GM12801 (cell line): ENCODE data around the gene C8G.

Experiments used
- CTCF ChIP-seq: IDR thresholded peaks from one replicate; pipeline ENCODE4 v1.5.1; 2011; ENCODE audit warnings: control low read depth; ENCODE audit not compliant: insufficient read length; ENCODE audit errors: extremely low read depth

C8G gene

GRCh38 chr9:136953771-136954269 is 8.8 kb downstream of the C8G start:
- no peak for TF ChIP-seq CTCF

GRCh38 chr9:136954270-136955083 is 9.4 kb downstream of the C8G start:
- TF ChIP-seq CTCF, result no peak

- no peak for TF ChIP-seq CTCF
Measured at GRCh38 chr9:136955202-136955942, 10.3 kb downstream of the C8G start.

GRCh38 chr9:136955943-136956335 is 10.9 kb downstream of the C8G start:
- no peak for TF ChIP-seq CTCF

GRCh38 chr9:136956604-136957003 is 11.6 kb downstream of the C8G start:
- TF ChIP-seq CTCF, result no peak

- TF ChIP-seq CTCF, result no peak
Measured at GRCh38 chr9:136957461-136957860, 12.4 kb downstream of the C8G start.

GRCh38 chr9:136957901-136958300 is 12.9 kb downstream of the C8G start:
- TF ChIP-seq CTCF, result no peak
